Measurements from ENCODE around the gene EPHA6.

GRCh38 chr3:97057365-97057764 lies 243.0 kb downstream of the EPHA6 start:
- no peak for TF ChIP-seq CTCF (IDR thresholded peaks at IDR 0.05)
- no peak for TF ChIP-seq EZH2 (IDR thresholded peaks at IDR 0.05; ENCODE audit: borderline replicate concordance, insufficient read depth, low read depth, low read length, poor library complexity, severe bottlenecking)

All from B cell (primary cell).